Measurements from ENCODE around the gene ODAD4.

Gene ODAD4

GRCh38 chr17:41973408-41973811 is 43.0 kb downstream of the ODAD4 start:
- DNase-seq: no peak

GRCh38 chr17:41974031-41974430 is 43.6 kb downstream of the ODAD4 start:
- no peak for DNase-seq

DNA sequence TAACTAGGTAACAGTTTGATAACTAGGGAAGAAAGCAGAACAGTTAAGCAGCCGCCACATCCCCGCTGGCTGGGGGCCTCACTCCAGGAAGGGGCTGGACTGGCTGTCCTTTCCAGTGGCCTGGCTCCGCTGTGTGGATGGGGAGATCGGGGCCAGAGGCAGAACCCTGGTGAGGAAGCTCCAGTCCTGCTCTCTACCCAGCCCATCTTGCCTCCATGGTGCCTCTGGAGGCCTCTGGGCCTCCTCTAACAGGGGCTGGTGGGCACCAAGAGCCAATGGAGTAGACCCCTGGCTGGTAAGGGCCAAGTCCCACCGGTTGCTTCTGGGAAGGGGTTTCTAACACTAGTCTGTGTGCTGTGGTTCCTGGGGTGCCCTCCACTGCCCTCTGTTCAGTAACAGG is 44.2 kb downstream of the ODAD4 start:
- DNase-seq: no peak

GRCh38 chr17:41975099-41976083 is 45.0 kb downstream of the ODAD4 start:
- no peak for DNase-seq

GRCh38 chr17:41976142-41976768 is 45.8 kb downstream of the ODAD4 start:
- no peak for DNase-seq

- no peak for DNase-seq
Measured at GRCh38 chr17:41977991-41978390, 47.6 kb downstream of the ODAD4 start.

GRCh38 chr17:41982026-41982760 is 51.8 kb downstream of the ODAD4 start:
- DNase-seq: no peak

- DNase-seq: no peak
Measured at GRCh38 chr17:41984454-41984853, 54.0 kb downstream of the ODAD4 start.

DNA sequence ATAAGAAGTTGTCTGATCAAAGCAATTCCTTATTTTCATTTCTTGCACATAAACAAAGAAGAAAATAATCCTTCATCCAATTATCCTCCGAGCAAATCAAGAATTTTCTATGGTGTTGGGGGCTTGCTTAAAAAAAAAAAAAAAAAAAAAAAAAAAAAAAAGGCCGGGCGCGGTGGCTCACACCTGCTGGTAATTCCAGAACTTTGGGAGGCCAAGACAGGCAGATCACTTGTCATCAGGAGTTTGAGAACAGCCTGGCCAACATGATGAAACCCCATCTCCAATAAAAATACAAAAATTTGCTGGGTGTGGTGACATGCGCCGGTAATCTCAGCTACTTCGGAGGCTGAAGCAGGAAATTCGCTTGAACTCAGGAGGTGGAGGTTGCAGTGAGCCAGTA is 55.5 kb downstream of the ODAD4 start:
- DNase-seq: no peak

DNA sequence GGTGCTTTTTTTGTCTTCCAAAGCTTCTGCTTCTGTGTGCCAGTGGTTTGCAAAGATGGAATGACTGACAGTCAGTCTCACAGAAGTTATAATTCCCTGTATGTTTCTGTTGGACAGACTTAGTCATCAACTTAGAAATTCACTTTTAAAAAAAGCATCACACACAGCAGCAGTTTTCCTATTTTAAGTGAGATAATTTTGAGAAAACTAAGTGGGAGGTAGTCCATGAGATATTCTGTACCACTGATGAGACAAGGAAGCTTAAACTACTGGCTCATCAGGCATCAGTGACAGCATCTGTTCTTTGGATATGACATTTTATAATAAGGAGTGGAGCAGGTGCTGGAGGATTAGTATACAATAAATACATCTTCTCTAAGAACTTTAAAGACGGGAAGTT is 56.2 kb downstream of the ODAD4 start:
- DNase-seq: no peak

DNA sequence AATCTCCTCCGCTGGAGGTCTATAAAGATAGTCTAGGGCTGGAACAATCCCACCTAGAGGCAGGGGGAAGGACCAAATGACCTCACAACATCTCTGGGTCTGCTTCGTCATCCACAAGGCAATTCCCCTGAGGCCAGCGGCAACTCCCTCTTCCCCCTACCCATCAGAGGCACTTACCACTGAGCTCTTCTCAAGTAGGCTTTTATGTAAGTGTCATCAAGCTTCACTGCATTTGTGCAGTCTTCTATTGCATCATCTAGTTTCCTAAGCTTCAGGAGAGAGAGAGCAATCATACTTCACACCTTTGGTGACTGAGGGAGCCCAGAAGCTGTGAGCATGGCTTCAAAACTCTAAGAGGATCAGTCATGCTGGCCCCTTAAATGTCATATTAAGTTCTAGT is 57.2 kb downstream of the ODAD4 start:
- no peak for DNase-seq

GRCh38 chr17:41988418-41988817 is 58.0 kb downstream of the ODAD4 start:
- no peak for DNase-seq

GRCh38 chr17:41989702-41990419 is 59.4 kb downstream of the ODAD4 start:
- DNase-seq: no peak

DNA sequence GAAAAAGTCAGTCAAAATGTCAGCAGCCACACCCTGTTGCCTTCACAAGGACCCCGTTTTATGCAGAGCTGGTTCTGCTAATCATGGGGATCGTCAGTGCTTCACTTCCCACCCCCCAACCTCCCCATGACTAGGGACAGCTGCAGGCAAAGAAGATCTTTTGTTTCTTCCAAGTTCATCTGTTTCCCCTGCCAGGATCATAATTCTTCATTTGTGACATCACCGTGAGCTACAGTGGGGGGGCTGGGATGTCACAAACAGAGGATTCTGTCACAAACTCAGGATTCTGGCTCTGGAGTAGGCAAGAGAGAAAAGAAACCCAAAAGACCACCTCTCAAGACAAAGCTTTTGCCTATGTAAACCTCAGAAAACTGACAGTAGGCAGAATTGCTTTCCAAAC is 62.2 kb downstream of the ODAD4 start:
- DNase-seq: no peak

- DNase-seq: no peak
Measured at GRCh38 chr17:41996855-41997164, 66.4 kb downstream of the ODAD4 start.

GRCh38 chr17:41998497-41998896 is 68.1 kb downstream of the ODAD4 start:
- DNase-seq: no peak

GRCh38 chr17:42000413-42001133 is 70.2 kb downstream of the ODAD4 start:
- DNase-seq: no peak

DNA sequence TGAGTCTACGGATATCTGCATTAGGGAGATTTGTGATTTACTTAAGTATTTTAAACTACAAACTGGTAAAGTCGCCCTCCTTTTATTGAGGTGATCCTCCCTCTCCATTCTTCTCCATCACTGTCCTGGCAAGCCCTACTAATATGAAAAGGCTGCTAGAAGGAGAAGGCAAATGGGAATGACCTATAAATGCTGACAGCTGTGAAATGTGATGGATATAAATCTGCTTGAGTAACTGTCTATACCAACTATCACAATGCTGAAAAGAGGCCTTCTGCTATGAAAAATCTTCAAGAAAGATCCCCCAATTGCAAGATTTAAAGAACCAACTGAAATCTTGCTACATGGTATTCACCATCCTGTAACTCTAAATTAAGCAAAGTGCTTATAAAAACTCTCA is 71.3 kb downstream of the ODAD4 start:
- no peak for DNase-seq

DNA sequence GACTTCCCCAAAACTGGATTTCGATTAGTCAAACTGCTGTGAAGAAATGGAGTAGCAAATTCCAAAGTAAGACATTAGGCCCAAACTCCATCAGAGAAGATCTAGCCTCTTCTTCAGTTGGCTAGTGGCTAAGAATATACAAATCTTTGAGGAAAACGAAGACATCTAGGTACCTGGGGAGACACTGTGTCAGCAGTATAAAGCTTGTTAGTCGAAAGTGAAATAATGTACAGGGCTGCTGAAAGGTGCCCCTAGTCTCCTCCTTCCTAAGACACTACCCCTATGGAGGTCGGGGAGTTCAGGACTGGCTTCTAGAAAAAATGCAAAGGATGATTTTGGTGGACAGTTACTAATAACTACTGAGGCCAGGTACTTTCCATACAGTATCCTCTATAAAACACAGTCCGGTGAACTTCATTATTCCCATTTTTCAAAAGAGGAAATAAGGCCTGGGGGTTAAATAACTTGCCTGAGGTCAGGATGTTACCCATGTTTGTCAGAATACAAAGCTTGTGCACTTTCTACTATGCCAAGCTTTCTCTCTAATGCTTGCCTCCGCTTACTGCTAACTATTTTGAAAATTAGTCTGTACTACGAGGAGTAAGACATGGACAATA is 71.9 kb downstream of the ODAD4 start:
- DNase-seq: no peak

GRCh38 chr17:42002792-42003301 is 72.4 kb downstream of the ODAD4 start:
- DNase-seq: no peak

- no peak for DNase-seq
Measured at GRCh38 chr17:42005166-42005565, 74.7 kb downstream of the ODAD4 start.

DNA sequence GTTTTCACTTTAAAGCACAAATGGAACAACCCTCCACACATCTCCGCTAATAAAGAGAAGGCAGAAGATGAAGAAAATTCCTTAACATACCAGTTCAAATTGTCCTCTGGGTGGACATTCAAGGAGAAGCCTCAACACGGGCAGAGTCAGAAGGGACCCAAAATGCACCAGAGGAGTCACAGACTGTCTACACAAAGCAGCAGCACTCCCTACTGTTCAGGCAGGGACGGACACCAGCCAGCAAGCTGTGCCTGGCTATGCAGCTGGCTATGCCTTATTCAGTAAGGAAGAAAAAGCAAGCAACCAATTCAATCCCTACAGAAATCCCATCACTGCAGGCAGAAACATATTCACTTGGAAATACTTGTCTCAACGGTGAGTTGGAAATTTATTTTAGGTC is 78.8 kb downstream of the ODAD4 start:
- DNase-seq: no peak
